NK-92 treated with Interleukin-12 subunit alpha and Interleukin-12 subunit beta, amount 100 ng/mL, for 24 hours (cell line): Measurements from ENCODE around the gene CELA2B.
A peak's percentile ranks its signal among the peaks of the same experiment; 100 is the strongest.
"Not testable (repeated sequence)": the region's sequence is repeated elsewhere in the genome, so short reads cannot be mapped to it uniquely, and the experiment has no call there.

ENCODE experiments used
- DNase-seq: peaks from one replicate; lab custom pipeline; 2025; lab: John Stamatoyannopoulos, UW

The CELA2B gene

DNA sequence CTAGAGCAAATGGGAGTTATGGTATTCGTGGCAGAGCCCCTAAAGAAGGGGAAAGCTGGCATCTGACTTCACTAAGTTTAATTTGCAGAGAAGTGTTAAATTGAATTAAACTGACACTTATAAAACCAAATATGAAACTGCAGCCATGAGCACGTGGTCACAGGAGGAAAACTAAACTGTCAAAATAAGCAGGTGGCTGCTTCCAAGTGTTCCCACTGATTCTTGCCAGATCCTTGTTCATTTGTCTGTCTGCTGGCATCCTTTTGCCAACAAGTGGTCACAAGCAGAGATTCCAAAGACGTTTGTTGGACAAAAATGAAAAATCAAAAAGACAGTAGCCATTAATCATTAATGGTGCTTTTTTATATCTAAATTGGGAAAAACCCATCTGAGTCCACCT is 6.5 kb upstream of the CELA2B start:
- no peak for DNase-seq

DNA sequence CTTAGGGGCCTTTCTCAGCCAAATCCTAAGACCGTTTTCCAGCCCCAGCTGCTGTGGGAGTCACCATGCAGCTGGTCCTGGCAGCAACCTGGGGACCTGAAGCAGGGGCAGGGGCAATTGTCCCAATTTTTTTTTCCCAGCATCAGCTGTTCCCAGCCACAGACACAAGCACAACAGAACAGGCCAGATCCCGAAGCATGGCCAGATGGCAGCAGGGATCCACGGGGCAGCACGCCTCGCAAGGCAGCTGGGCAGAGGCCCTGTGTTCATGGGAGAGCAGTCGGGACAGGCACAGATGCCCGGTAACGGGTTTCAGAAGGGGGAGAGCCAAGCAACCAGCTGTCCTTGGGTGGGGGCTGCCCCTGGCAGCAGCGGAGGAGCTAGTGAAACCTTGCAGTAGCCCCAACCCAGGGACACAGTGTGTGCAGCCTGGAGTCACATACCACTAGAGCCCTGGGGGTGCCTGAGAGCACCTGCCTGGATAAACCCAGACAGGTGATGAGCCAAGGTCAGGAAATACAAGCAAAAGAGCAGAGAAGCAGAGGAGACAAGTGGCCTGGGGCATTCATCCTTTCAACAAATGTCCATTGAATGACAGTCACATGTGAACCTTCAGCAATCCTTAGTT is 6.0 kb upstream of the CELA2B start:
- not testable (repeated sequence) for DNase-seq

DNA sequence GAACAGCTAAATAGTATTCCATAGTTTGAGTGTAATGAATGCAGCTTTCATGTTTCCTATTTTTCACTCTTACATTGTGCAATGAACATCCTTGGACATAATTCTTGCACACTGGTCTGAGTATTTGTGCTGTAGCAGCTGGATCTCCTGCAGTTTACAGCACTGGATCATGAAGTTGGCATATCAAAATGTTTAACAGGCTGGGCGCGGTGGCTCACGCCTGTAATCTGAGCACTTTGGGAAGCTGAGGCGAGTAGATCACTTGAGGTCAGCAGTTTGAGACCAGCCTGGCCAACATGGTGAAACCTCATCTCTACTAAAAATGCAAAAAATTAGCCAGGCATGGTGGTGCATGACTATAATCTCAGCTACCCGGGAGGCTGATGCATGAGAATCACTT is 4.8 kb upstream of the CELA2B start:
- DNase-seq: not testable (repeated sequence)

DNA sequence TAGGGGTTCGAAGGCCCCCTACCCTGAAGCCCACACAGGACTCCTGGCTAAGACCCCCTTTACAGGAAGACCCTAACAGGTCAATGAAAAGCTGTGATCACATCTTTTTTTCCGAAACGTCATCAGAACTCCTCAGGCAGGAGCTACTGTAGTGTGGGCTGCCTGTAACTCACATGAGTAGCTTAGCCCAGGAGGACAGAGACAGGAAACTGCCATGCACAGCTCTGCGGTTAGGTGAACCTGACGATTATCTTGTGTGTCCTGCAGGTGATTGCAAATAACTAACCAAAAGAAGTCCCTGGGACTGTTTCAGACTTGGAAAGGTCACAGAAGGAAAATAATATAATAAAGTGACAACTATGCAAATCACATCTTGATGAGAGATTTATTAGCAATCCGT is 4.2 kb upstream of the CELA2B start:
- DNase-seq: not testable (repeated sequence)

DNA sequence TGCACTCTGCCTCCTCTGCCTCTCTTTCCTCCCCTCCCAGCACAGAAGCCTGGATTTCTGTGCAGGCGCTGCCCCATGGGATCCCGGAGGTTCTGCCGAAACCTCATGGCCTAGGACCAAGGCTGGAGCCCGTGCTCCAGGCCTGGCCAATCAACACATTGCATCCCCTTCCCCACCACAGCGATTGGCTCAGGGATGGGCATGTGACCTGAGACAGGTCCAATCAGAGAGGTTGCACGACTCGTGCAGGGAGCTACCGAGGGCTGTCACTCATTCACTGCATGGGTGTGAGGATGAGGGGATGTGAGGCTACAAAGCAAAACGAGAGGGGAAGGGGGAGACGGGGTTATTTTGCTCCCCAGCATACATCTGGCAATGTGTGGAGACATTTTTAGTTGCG is 3.3 kb upstream of the CELA2B start:
- no peak for DNase-seq

DNA sequence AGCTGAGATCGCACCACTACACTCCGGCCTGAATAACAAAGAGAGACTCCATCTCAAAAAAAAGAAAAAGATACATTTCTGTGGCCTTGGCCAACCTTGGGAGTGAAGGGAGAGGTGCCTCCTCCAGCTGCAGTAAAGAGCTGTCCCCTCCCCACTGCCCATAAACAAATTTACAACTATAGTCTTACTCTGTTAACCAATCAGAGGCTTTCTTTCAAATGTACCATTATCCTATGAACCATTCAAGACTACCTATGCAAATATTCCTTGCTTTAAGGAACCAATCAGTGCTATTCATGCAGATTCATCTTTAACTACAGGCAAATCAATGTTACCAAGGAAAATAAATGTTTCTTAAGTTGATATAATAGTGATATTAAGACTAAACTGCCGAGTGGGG is 1.0 kb downstream of the CELA2B start:
- no peak for DNase-seq

DNA sequence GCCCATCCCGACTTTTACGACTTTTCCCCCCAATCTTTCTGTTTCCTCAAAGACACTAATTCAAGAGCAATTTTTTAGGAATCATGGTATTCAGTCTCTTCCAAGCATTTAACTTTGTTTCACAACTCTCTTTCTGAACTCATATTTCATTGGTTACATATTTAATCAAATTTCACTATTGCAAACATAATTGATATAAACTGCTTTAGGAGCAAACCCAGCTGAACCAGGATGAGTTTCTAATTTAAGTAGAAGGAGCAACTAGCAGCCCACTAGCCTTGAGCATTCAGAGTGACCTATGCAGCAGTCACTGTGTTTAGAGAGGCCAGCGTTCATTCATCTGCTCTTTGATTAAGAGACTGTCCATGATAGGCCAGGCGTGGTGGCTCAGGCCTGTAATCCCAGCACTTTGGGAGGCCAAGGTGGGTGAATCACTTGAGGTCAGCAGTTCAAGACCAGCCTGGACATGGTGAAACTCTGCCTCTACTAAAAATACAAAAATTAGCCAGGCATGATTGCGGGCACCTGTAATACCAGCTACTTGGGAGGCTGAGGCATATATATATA is 1.8 kb downstream of the CELA2B start:
- no peak for DNase-seq

DNA sequence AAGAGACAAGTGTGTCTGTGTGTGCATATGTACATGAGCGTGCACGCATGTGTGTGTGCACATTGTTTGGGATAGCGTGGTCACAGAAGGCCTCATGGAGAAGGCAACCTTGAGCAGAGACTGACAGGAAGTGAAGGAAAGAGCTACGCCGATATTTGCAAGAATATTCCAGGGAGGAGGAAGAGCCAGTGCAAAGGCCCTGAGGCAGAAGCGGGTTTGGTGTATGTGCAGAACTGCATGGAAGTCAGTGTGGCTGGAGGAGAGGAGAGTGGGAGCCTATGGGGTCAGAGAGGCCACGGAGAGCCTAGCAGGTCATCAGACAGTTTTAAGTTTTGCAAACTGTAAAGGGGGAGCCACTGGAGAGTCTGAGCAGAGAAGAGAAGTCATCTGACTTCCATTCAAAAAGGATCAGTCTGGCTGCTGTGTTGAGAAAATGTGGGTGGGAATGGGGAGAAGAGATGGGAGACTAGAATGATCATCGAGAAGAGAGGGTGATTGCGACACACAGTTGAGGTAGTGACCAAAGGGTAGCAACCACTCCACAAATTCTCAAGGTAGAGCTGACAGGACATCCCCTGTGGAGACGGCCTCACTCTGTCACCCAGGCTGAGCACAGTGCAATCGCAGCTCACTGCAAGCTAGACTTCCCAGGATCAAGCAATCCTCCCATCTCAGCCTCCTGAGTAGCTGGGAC is 3.9 kb downstream of the CELA2B start:
- DNase-seq: no peak

DNA sequence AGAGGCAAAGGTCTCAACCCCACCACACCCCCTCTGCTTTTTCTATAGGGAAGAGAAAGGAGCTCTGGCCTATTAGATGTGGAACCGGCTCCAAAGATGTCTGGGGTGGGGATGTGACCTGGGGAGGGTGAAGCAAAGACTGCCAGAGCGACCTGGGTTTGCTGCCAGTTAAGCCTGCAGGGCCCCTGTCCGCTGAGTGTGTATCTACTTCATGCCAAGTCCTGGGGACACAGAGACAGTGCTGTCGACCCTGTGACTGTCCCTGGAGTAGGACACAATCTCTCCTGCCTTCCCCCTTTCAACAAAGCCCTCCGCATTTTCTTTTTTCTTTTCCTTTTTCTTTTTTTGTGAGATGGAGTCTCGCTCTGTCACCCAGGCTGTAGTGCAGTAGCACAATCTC is 6.6 kb downstream of the CELA2B start:
- DNase-seq: not testable (repeated sequence)

DNA sequence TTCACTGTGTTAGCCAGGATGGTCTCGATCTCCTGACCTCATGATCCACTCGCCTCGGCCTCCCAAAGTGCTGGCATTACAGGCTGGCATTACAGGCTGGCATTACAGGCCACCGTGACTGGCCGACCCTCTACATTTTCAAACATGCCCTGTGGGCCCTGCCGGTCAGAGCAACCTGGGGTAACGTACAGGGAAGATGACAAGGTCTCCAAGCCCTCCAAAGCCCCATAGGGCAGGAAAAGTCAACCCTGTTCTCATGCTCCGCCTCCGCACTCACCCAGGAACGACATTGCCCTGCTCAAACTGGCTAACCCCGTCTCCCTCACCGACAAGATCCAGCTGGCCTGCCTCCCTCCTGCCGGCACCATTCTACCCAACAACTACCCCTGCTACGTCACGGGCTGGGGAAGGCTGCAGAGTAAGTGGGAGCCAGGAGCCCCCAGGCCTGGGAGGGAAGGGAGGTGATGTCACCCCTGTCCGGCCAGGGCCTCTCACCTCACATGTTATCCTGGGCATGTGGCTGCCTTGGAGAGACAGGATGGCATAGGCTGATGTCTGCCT is 7.2 kb downstream of the CELA2B start:
- not testable (repeated sequence) for DNase-seq

DNA sequence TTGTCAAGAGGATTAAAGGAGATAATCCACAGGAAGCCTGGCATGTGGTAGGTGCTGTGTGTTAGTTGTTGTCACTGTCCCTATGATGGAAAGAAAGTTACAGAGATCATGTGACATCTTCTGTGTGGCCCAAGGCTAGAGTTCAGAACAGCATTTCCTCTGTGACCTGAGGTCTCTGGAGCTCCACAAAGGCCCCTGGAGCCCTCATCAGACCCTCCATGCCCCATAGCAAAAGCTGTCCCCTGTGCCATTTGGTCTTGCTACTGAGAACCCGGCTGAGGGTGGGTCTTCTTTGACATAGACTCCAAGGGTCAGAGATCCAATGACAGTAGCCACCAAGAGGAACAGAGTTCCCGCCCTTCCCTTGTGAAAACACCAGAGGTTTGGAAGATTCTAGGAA is 8.1 kb downstream of the CELA2B start:
- DNase-seq: no peak

DNA sequence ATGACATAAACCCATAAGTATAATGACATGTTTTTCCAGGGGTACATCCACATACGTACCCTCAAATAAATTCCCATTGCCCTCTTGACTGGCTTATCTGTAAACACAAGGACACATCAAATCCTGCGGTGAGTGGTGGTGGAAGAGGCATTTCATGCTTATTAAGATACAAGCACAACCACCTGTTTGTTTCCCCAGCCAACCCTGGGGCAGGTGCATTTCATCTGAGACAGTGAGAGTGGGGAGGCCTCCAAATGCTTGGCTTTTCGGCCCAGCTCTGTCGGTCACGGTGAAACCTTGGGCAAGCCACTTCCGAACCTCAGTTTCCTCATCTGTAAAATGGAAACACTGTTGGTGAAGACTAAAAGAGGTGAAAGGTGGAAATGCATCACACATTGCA is 8.5 kb downstream of the CELA2B start:
- DNase-seq: not testable (repeated sequence)

DNA sequence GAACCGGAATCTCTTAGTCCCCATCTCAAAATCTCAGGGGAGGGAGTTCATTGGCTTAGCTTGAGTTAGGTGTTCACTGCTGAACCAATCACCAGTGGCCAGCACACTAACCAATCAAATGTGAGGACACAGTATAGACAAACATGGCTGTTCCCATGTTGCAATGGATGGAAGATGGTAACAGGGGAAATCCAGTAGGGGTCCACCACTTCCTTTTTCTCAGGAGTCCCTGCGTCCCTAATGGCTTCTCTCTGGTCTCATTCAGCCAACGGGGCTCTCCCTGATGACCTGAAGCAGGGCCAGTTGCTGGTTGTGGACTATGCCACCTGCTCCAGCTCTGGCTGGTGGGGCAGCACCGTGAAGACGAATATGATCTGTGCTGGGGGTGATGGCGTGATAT is 9.7 kb downstream of the CELA2B start:
- DNase-seq: no peak

DNA sequence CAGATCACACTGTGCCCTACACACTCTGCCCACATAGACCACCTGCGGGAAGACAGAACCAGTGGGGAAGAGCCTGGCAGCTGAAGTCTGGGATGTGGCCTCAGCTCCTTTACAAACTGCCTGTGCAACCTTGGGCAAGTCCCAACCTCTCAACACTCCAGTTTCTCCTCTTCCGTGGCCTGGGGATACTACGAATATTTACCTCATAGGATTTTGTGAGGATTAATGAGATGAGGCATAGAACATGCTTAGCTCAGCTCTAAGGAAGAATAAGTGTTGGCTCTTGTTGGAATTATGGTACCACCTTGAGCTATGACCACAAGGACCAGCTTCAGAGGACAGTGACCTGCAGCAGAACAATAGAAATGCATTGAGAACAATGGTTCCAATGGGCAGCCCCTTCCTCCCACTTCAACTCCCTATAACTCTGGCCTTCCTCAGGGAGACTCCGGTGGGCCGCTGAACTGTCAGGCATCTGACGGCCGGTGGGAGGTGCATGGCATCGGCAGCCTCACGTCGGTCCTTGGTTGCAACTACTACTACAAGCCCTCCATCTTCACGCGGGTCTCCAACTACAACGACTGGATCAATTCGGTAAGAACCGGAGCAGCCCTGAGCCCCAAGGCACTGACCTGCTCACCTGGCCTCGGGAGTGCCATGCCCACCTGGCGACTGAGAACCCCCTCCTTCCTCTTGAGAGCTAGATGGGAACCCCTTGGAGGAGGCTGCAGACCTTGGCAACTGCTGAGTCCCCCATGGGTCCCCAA is 11.1 kb downstream of the CELA2B start:
- DNase-seq: not testable (repeated sequence)

DNA sequence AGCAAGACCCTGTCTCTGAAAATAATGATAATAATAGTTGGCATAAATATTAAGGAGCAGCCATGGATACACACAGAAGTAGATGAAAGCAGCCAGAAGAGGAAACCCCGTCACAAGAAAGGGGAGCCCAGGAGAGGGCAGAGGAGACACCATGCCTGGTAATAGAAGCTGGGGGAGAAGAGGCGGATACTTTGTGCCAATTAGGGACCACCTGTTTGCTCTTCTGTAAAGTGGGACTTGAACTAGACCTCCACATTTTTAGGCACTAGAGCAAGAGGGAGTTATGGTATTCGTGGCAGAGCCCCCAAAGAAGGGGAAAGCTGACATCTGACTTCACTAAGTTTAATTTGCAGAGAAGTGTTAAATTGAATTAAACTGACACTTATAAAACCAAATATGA is 12.5 kb downstream of the CELA2B start:
- no peak for DNase-seq

DNA sequence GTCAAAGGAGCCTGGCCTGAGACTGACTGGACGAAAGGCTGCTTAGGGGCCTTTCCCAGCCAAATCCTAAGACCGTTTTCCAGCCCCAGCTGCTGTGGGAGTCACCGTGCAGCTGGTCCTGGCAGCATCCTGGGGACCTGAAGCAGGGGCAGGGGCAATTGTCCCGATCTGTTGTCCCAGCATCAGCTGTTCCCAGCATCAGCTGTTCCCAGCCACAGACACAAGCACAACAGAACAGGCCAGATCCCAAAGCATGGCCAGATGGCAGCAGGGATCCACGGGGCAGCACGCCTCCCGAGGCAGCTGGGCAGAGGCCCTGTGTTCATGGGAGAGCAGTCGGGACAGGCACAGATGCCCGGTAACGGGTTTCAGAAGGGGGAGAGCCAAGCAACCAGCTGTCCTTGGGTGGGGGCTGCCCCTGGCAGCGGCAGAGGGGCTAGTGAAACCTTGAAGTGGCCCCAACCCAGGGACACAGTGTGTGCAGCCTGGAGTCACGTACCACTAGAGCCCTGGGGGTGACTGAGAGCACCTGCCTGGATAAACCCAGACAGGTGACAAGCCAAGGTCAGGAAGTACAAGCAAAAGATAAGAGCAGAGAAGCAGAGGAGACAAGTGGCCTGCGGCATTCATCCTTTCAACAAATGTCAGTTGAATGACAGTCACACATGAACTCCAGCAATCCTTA is 13.3 kb downstream of the CELA2B start:
- no peak for DNase-seq

DNA sequence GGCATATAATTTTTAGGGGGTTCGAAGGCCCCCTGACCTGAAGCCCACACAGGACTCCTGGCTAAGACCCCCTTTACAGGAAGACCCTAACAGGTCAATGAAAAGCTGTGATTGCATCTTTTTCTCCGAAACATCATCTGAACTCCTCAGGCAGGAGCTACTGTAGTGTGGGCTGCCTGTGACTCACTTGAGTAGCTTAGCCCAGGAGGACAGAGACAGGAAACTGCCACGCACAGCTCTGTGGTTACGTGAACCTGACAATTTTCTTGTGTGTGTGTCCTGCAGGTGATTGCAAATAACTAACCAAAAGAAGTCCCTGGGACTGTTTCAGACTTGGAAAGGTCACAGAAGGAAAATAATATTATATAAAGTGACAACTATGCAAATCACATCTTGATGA is 15.1 kb downstream of the CELA2B start:
- DNase-seq: peak; percentile 48

DNA sequence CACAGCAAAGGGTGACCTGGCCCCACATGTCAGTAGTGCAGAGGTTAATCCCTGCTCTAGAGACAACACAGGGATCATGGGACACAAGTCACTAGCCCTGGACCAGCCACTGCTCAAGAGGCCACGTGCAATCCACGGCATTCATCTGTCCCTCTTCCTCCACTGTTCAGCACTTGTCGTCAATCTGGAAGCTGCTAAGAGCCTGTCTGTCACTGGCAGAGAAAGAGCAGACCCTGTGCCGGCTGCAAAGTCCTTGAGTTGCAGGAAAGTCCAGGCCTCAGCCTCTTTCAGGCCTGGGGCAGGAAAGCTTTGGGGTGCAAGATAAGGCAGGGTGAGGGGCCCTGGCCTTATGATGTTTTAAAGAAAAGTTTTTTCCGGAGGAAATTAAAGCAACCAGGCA is 16.7 kb downstream of the CELA2B start:
- DNase-seq: no peak

DNA sequence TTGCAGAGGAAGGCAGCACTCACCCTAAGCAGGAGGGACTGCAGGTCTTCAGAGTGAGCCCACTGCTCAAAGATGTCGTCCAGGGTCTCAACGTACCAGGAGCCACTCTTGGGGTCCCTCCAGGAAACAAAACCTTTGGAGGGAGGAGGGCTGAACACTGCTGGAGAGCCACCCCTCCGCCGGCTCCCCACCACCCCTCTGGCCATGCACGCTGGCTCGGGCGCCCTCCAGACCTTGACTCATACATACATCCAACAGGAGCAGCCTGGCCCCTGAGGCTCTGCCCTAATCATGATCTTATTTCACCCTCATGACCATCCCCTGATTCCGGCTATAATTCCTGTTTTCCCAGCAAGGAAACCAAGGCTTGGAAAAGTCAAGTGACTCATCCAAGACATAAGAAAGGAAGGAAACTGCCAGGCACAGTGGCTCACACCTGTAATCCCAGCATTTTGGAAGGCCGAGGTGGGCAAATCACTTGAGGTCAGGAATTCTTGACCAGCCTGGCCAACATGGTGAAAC is 18.0 kb downstream of the CELA2B start:
- DNase-seq: no peak

DNA sequence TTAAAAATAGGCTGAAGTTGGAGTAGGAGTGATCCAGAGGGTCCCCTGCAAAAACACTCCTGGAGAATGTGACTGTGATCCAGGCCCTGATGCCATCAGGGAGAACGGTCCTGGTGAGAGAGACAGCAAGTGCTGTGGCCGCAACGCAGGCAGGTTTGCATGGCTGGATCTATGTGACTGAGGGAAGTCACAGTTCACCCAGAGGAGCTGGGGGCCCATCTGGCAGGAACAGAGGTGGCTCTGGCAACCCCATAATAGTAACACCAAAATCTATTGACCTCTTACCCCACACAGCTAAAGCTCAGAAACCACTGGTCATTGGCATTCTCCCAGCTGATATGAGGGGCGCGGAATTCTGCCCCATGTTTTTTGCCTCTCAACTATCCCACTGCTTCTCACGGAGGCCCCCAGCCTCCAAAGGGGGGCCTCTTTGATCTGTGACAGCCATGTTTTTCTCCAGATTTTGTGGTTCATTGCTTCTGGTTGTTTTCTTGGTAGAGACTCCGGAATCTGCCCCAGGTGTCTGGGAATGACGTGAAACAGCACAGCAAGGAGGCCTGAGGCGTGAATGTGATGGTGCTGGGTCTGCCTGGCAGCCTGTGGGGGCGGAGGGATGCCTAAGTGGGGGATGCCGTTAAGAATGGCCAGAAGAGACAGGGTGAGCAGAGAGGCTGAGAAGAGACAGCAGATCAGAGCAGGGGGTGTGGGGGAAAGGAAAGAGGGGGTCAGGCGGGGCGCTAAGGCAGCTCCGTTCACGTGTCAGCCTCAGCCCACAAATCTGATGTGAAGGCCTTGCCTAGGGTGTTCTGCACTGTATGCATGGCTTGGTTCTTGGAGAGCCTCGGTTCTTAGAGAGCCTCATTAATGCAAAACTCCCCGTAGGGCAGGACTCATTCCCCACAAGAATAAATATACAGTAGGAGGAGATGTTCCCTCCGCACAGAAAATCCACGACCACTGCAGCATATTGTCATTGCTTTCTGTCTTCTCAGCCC is 24.6 kb downstream of the CELA2B start:
- no peak for DNase-seq
